Measurements from ENCODE around the gene GRAP2. TPM values are rescaled to one million over a fixed set of nuclear protein-coding genes. Genes with fewer than 3 reads are reported as not detected.

GRAP2 gene
- total and polyA plus RNA-seq, 2 experiments from 2014 or later = 0.42 TPM; not detected in 1

- no peak for TF ChIP-seq ZNF462 (CRISPR knock-in tag; IDR thresholded peaks at IDR 0.05)
- no peak for TF ChIP-seq POLR2AphosphoS5 (IDR thresholded peaks at IDR 0.05; ENCODE audit: low read depth)
- no peak for TF ChIP-seq ETS1 (IDR thresholded peaks at IDR 0.05)
- no peak for TF ChIP-seq CREB1 (CRISPR knock-in tag; IDR thresholded peaks at IDR 0.05; ENCODE audit: low read depth)
- no peak for TF ChIP-seq ZNF114 (CRISPR knock-in tag; IDR thresholded peaks at IDR 0.05)
These were observed 28.3 kb upstream of the GRAP2 start (continued) for GRCh38 chr22:39872548-39872947.

GRCh38 chr22:39873965-39874364, 26.9 kb upstream of the GRAP2 start:
- ATAC-seq (no peak), DNase-seq (ENCODE audit: low spot score) (no peak)
- H3K4me2 ChIP-seq = no peak overlapping the region
- Mint-ChIP-seq H3K4me1 (no peaks in the 10 kb centered on the region), H3K4me3 (no peak overlapping the region), H3K36me3 (ENCODE audit: low read depth) (no peaks in the 10 kb centered on the region), H3K9me3 (no peaks in the 10 kb centered on the region), H3K27me3 (ENCODE audit: insufficient read depth, low read depth, poor library complexity) (no peaks in the 10 kb centered on the region), H3K27ac (no peak overlapping the region)
- no peaks in the 10 kb centered on the region for H3K79me2 ChIP-seq (replicated peaks; ENCODE audit: insufficient read depth)
- H3K36me3 ChIP-seq (ENCODE audit: insufficient read depth) = no peaks in the 10 kb centered on the region
- H3F3A ChIP-seq (replicated peaks; ENCODE audit: low read depth) = no peaks in the 10 kb centered on the region
- no peak overlapping the region for H3K27ac ChIP-seq (ENCODE audit: low read depth)
- H3K4me3 ChIP-seq = no peak overlapping the region
- H4K20me1 ChIP-seq (replicated peaks; ENCODE audit: insufficient read depth) = no peaks in the 10 kb centered on the region
- H3K4me1 ChIP-seq (ENCODE audit: insufficient read depth) = no peaks in the 10 kb centered on the region
- no peak overlapping the region for H2AFZ ChIP-seq
- H3K27me3 ChIP-seq (ENCODE audit: insufficient read depth) = no peaks in the 10 kb centered on the region
- H3K9me2 ChIP-seq (ENCODE audit: insufficient read depth) = 0 out of 2 replicates have a peak, but pooled peaks cover 3% of the 10 kb centered on the region
- TF ChIP-seq POLR2AphosphoS5 (IDR thresholded peaks at IDR 0.05; ENCODE audit: low read depth) = no peak
- TF ChIP-seq ZNF114 (CRISPR knock-in tag; IDR thresholded peaks at IDR 0.05) = no peak
- no peak for TF ChIP-seq ZNF462 (CRISPR knock-in tag; IDR thresholded peaks at IDR 0.05)
- TF ChIP-seq CTCF (conservative IDR thresholded peaks at IDR 0.05; ENCODE audit: low read depth in 2 of 2) = no peak
- no peak for TF ChIP-seq NANOG (IDR thresholded peaks at IDR 0.05; ENCODE audit: borderline replicate concordance)
